ENCODE data around the gene TVP23A. TPM values are rescaled to one million over a fixed set of nuclear protein-coding genes. Genes with fewer than 3 reads are reported as not detected.

The TVP23A gene
- total RNA-seq, result not detected in 2 replicates

DNA sequence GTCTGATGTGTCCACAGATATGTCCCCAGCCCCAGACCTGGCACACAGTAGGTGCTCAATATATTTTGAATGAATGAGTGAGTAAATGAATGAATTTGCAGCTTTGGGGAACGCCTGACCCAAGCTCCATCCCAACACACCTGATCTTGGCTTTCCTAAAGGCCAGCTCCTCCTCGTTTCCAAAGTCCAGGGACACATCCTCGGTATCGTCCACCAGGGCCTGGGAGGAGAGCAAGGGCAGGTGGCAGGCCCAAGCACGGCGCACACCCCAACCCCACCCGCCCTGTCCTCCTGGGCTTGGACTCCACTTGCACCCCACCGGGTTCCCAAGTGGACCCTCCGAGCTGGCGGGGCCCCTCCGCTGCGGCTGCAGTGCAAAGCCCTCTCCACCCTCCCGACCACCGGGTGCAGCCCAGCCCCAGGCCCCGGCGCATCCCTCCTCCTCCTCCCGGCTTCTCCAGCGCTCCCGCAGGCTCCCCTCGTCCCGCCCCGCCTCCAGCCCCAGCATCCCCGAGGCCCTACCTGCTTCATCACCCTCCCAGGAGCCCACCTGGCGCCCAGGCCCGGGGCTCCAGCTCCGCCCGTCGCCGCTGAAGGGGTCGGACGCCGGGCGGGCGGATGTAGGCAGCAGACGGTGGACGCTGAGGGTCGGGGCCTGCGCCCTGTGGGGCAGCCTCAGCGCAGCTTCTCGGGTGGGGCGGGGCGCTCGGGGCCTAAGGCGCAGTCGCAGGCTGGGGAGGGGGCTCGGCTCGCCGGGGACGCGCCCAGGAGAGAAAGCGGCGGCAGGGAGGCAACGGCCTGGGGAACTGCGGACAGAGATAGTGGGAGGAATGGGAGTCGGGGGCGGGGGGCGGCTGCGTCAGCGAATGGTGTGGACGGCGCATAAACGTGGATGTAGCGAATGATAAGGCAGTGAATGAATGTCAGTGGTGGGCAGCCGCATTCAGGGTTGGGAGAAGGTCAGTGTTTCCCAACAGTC is at the start of gene TVP23A:
Gene TVP23A, minus strand, starts transcription at position 832 of the 979 bp plus-strand sequence. Its CDS starts 301 bp downstream, at position 531.

GRCh38 chr16:10743610-10744369 is 74.8 kb downstream of the TVP23A start, which contains the start of gene NUBP1:
TSS of gene NUBP1 (plus strand) at chr16:10743842. CDS start at chr16:10743864, 22 bp downstream.

Other genes starting within 250 kb of the TVP23A start
- gene EMP2, start 238.2 kb downstream of the TVP23A start, total RNA-seq, result 25.9 and 37.4 TPM in 2 replicates
- gene TEKT5, start 123.9 kb downstream of the TVP23A start, total RNA-seq, result not detected in 2 replicates
- 24.7 and 25.6 TPM in 2 replicates for gene NUBP1, start 75.0 kb downstream of the TVP23A start, total RNA-seq
- gene CIITA, start 58.4 kb upstream of the TVP23A start, total RNA-seq, result 0.06 and 0.49 TPM in 2 replicates
- 30.9 and 42.4 TPM in 2 replicates for gene DEXI, start 123.7 kb upstream of the TVP23A start, total RNA-seq
- 11.7 and 38.6 TPM in 2 replicates for gene CLEC16A, start 125.8 kb upstream of the TVP23A start, total RNA-seq